Endometrial microvascular endothelial cells (primary cell): ENCODE results near the gene NPHS2. TPM values are rescaled to one million over a fixed set of nuclear protein-coding genes. Genes with fewer than 3 reads are reported as not detected.

Experiments
- in situ Hi-C: cut with HindIII; loops from 2 replicates; pipeline ENCODE4 v1.10.0; 2017; ENCODE audit warnings: low sequenced_read_pairs, low pct_unique_long_range_greater_than_20kb; ENCODE audit errors: inconsistent ontology term
- total RNA-seq: library from RNA; depleted of rRNA; stranded (reverse); fragments of >200 nt; gene quantifications from one replicate; pipeline ENCODE4 v1.2.3, GENCODE V29; 2015; ENCODE audit errors: inconsistent ontology term

The NPHS2 gene
- total RNA-seq: not detected

DNA sequence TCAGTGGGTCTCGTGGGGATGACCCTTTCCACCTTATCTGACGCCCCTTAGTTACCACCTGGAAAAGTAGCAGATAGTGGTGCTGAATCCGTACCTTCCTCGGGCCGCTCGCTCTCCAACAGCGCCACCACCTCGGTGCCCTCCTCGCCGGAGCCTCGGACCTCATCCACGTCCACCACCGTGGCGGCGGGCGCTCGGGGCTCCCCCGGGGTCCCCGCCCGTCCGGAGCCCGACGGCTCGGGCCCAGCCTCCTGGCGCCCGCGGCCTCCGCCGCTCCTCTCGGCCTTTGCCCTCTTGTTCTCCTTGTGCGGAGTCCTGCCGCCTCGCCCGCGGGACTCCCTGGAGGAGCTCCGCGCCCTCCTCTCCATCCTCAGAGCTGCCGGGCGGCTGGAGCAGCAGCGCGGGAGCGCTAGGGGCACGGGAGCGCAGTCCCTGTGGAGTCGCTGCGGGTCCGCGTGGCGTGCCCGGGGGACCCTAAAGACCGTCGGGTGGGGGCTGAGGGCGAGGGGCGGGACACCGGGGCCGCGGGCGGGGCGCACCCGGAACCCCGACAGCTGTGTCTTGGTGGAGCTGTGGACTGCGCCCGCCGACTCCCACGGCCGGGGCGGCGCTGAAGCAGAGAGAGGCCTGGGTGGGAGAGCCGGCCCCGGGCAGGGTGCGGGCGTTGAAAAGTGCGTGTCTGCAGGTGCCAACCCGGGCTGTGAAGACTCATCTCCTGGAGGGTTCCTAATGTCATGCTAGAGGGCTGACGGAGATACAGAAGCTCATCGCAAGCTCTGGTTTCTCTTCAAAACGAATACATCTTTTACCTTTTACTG is at the start of gene NPHS2:
Gene NPHS2 (minus strand): TSS at position 452 of the 818 bp plus-strand sequence. CDS start 84 bp downstream, at position 368.
- in situ Hi-C loops: no loop called here

DNA sequence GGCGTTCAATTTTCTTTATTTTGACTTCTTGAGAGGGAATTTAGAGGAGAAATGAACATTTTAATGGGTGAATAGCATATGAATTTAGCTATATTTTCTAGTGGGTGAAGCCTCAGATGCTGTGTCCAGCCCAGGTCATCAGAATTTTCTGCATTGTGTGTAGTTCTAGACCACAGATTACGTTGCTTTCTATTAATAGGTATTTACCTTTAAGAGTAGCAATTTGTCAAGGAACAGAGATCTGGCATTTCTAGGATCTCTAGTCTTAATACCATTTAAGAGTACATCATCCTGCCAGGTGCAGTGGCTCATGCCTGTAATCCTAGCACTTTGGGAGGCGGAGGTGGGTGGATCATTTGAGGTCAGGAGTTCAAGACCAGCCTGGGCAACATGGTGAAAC is 36.6 kb upstream of the NPHS2 start:
- in situ Hi-C loops: no loop called here

DNA sequence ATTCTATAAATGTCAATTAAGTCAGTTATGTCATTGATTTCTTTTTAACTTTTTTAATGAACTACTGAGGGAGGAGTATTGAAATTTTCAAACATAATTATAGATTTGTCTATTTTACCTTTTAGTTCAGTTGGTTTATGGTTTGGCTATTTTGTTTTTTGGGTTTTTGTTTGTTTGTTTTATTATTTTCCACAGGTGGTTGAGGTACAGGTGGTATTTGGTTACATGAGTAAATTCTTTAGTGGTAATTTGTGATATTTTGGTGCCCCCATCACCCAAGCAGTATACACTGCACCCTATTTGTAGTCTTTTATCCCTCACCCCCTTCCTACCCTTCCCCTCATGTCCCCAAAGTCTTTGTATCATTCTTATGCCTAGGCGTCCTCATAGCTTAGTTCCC is 25.3 kb upstream of the NPHS2 start:
- in situ Hi-C loops: no loop called here

DNA sequence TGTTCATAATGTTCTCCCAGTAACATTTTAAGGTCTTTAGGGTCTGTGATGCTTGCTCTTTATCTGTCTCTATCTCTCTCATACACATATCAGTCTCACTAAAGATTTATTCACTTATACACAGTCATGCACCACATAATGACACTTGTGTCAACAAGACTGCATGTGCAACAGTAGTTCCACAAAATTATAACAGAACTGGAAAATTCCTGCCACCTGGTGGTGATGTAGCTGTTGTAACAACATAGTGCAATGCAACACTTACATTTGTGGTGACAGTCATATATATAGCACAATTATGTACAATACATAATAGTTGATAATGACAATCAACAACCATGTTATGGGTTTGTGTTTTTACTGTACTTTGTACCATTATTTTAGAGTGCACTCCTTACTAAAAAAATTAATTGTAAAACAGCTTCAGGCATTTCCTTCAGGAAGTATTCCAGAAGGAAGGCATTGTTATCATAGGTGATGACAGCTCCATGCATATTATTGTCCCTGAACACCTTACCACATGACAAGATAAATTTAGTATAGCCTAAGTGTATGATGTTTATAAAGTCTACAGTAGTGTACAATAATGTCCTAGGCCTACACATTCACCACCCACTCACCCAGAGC is 24.0 kb upstream of the NPHS2 start:
- in situ Hi-C loops: no loop called here

DNA sequence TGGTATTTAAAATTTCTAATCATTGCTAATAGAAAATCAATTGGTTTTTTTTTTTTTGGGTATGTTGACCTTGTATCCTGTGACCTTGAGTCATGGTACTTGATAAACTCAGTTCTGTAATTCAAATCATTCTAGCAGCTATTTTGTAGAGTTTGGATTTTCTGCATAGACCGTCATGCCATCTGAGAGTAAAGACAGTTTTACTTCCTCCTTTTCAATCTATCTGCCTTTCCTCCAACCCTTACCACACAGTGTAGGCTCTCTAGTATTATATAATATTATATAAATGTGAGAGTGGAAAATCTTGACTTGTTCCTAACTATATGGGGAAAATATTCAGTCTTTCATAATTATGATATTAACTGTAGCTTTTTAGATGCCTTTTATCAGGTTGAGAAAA is 22.9 kb upstream of the NPHS2 start:
- in situ Hi-C loops: no loop called here

DNA sequence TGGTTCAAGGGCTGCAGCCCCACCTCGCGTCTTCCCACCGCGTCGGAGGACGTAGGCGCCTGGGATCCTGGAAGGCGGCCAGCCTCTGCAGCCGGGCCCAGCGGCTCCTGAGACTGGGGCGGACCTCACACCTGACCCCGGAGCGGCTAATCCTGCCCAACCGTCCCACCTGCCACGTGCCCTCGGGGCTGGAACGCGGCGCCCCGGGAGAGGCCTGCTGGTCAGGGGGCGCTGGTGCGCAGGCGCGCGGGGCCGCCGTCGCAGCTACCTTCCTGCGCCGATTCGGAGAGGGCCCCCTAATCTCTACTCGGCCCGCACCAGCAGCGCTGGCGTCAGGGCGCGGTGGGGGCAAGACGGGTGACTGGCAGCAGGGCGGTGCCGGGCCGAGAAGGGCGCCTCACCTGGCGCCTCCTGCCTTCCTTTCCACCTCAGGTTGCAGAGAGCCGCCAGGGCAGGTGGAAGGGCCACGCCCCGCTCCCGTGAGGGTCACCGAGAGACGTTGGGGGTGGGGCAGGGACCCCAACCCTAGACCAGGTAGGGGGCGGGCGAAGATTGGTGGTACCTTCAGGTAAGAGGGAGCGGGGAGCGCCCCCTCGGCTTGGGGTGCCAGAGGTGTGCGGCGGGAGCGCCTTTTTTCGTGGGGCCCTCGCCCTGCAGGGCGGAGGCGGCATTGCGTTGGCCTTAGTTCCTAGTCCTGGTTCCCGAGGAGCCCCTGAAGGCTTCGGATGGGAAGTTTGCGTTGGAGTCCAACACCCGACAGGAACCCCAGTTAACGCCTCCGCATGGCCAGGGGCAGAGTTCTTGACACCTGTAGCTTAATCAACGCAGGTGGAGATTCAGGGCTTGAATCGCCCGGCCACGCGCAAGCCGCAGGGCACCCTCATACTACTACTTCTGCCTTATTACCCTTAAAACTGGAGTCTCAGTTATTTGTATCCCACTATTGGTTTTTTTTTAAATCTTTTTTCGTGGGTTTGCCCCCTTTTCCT is 16.1 kb upstream of the NPHS2 start, which contains the start of gene TDRD5:
Gene TDRD5 (plus strand): TSS at position 241 of the 989 bp plus-strand sequence. CDS start 784 bp downstream, outside the sequence.
- in situ Hi-C loops: no loop called here

DNA sequence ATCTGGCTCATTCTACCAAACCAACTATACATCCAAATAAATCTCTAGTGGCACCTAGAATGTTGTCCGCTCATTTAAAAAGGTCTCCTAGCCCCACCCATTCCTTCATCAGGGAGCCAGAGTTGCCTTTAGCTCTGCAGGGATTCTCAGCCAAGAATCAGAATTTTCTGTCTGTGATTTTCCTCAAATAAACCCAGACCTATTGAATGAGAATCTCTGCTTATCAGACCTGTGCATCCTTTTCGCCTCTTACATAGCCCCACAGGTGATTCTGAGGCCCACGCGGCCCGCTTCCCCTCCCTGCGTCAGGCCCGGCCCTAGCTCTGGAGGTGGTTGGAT is 15.5 kb upstream of the NPHS2 start:
- in situ Hi-C loops: no loop called here

DNA sequence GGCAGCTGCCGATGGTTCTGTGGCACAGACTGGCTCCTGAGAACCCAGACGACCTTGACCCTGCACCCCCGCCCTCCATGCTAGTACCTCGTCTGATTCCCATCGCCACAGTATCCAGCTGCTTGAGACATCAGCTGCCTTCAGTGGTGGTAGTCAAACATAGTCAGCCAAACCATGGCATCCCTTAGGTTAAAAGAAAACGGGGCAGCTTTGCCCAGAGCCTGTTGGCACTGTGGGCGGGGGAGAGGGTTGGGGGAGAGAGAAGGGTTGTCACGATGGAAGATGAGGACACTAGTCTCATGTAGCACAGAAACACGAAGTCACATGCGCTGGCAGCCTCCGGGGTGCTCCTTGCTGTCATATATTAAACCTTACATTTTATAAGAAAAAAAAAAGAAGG is 14.9 kb upstream of the NPHS2 start:
- in situ Hi-C loops: no loop called here

DNA sequence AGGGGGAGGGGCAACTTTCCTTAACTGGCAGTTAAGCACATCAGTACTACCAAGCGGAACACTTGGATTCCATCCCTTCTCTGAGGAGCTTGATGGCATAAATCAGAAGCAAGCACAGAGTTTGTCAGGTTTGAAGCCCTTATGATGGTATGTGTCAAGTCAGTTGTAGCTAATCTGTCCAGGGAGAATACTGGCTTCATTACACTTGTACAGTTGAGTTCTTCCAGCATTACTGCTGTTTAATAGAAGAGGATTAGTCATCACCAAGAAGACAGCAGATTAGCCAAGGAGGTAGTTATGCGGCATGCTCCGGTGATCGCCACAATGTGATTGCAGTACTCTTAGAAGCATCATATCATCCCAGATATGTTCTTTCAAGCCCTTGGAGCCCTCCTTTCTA is 13.8 kb upstream of the NPHS2 start:
- in situ Hi-C loops: no loop called here

DNA sequence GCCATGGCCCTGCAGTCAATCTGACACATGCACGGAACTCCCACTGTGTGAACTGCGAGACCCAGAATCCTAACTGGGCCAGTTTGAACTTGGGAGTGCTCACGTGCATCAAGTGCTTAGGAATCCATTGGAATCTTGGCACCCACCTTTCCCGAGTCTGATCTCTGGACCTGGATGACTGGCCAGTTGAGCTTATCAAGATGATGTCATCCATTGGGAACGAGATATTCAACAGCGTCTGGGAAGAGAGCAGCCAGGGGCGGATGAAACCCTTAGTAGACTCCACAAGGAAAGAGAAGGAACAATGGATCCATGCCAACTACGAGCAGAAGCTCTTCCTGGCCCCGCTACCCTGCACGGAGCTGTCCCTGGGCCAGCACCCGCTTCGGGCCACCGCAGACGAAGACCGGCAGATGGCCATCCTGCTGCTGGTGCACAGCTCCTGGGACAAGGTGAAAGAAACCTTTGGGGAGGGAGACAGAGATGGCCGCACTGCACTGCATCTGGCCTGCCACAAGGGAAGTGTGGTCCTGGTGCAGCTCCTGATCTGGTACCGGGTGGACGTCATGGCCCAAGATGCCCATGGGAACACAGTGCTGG is 12.8 kb upstream of the NPHS2 start:
- in situ Hi-C loops: no loop called here

DNA sequence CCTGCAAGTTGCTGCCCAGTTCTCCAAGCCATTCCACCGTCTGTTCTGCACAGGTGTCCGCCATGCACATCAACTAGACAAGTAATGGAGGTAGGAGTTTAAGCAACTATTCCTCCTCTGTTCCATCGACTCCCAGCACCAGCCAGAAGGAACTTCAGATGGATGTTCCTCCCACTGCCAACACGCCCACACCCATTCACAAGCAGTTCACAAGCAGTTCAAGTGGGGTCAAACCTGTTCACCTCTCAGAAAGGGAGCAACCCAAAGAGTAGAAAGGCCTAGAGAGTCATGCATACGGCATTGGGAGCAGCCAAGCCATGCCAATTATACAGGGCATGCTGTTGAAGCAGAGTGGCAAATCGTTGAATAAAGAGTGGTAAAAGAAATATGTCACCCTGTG is 11.6 kb upstream of the NPHS2 start:
- in situ Hi-C loops: no loop called here

DNA sequence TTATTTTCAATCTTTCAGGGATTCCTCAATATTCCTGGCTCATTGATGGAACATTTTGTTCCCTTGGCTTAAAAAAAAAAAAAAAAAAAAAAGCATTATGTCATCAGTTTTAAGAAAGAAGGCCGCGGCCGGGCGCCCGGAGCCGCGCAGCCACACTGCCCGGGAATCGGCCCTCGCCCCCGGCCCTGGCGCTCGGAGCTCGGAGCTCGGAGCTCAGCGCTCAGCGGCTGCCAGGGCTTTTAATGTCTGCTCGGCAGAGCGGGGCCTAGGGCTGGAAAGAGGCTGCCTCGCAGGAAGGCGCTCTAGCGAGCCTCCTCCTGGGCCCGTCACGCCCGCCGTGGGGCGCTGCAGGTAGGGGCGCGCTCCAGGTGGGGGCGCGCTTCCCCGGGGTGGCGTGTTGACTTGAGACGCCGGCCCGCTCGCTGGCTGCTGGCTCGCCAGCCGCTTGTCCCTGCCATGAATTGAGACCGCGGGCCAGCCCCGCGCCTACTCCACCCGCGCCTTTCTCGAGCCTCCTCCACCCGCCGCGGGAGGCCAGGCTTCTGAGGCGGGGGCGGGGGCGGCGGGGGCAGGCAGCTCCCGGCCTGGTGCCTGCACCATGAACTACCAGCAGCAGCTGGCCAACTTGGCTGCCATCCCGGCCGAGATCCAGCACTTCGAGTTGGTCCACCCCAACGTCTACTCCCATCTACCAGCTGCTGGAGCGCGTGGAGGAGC is 10.5 kb upstream of the NPHS2 start:
- in situ Hi-C loops: no loop called here

DNA sequence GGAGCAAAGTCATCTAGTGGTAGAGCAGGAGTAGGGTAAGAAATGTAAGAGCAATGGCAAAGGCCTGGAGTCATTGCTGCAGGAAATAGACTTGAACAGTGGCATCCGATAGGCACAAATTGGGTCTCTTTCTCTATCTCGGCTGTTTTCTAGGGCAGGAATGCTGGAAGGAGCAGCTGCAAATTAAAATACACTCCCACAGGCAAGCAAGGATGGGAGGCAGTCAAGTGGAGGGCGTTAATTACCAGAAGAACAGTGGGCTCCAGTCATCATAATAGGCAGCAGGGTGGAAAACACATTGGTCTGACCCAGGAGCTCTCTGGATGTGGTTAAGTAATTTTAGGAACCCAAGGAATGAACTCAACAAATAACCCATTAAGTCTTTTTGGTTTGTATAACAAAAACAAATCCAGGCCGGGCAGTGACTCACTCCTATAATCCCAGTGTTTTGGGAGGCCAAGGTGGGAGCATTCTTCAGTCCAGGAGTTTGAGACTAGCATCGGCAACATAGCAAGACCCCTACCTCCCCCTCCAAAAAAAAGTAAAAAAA is 8.1 kb upstream of the NPHS2 start:
- in situ Hi-C loops: no loop called here

DNA sequence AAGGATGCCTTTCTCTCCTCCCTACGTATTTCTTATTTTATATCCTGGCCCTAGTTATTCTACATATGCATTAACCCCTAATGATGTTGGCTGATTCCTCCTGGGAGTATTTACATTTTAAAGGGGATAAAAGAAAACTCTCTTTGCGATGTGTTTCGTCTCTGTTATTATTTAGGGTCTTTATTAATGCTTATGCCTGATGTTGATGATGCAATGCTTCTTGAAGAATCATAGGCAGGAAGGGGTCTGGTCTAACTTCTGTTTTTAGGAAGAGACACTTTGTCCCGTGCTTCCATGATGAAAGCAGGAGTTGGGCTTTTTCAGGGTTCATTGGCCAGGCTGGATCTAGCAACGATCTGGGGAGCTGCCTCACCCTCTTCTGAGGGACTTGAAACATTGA is 761 bp upstream of the NPHS2 start:
- in situ Hi-C loops: no loop called here

DNA sequence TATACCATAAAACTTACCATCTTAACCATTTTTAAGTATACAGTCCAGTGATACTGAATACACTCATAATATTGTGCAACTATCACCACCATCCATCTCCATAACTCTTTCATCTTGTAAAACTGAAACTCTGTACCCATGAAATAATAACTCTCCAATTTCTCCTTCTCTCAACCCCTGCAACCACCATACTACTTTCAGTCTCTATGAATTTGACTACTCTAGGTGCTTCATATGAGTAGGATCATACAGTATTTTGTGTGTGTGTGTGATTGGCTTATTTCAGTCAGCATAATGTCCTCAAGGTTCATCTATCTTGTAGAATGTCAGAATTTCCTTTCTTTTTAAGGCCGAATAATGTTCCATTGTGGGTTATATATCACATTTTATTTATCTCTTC is 17.7 kb downstream of the NPHS2 start:
- in situ Hi-C loops: no loop called here

DNA sequence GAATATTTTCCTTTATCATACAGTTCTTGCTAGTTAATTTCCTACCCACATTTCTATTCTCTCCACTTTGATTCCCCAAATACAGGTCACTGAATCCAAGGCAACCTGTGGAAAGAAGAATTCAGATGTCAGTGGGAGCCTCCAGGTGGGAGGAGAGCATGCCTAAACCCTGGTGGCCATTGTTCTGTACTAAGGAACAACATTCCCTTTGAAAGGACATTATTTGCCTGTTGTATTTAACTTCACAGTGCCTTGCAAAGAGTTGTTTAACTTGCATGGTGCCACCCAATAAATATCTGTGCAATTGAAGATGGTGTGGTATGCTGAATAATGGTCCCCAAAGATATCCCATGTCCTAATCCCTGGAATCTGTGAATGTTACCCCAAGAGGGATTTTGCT is 21.3 kb downstream of the NPHS2 start:
- in situ Hi-C loops: no loop called here

DNA sequence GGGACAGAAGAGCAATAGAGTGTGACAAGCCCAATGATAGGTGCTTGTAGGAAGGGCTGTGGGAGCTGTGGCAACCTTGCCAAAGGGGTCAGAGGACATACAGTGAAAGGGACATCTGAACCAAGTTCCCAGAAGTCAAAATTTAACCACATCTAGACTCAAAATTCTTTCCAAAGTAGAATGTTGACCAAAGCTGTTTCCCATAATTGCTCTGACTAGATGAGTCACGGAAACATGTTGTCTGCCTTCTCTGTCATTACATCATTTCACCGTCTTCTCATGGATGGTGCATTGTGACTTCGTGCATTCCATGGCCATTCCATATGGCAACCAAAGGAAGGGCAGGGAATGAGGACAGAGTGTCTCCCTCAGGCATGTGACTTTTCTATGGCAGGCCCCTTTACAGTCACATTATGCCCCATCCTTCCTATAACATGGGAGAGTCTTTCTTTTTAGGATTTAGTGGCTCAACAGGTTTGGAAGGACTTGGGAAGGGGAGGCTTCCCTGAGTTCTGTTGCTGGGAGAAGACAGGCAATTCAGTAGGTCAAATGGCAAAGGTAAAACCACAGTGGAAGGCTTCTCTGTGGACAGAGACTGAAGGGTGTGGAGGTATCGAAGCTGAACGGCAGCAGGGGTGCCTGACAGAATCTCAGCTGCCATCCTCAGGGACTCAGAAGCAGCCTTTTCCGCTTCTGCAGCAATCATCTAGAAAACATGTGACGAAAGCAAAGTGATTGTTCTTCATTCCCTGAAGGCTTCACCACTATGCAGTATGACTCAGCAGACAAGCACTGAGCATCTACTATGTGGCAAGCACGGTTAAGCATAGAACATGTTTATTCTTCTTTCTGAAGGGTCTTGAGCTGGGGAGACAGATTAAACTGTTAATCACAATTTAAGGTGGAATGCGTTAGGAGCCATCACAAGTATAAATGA is 24.7 kb downstream of the NPHS2 start:
- in situ Hi-C loops: no loop called here
